A549 (cell line): ENCODE data around the gene ATG5. TPM values are rescaled to one million over a fixed set of nuclear protein-coding genes. Genes with fewer than 3 reads are reported as not detected.

Experiments used
- ATAC-seq, 2 experiments: fragments of 200-7000 bp in 1 of 2; fragments of >200 bp in 1 of 2; cut with Nextera tagmentation in 1 of 2; cut with Tn5 transposase in 1 of 2; 3 replicates each; pipeline versions ENCODE4 v1.8.0 to v1.9.1; 2018 to 2020; ENCODE audit warnings: mild to moderate bottlenecking in 1 of 2, moderate library complexity in 1 of 2
- CTCF ChIA-PET: fragments of 300-600 bp; sonication (Branson Sonifier 250); formaldehyde crosslinking; extraction: SDS; loops from one replicate; lab custom pipeline; 2021; ENCODE audit warnings: antibody characterized with exemption, inconsistent platforms; lab: Yijun Ruan, JAX
- POLR2A ChIA-PET: fragments of 350-600 bp; formaldehyde crosslinking; extraction: SDS; loops from one replicate; lab custom pipeline; 2021; ENCODE audit warnings: antibody characterized with exemption, inconsistent platforms; lab: Yijun Ruan, JAX
- DNase-seq, 2 experiments: peaks; one replicate each; pipeline versions ENCODE4 v3.0.0 to v3.0.0-alpha.2; 2011 to 2016; ENCODE audit warnings: low read depth in 1 of 2, low spot score in 1 of 2
- FAIRE-seq: peaks from 2 replicates; lab custom pipeline; 2011; peaks lifted over from hg19 to GRCh38; lab: Jason Lieb, UNC
- H3K27ac ChIP-seq, 2 experiments: fragments of >200 bp; sonication (Bioruptor Twin); formaldehyde crosslinking; 3 replicates each; pipeline ENCODE4 v1.5.1; 2016 to 2017
- H3K4me1 ChIP-seq: fragments of >200 bp; sonication (Bioruptor Twin); formaldehyde crosslinking; 3 replicates; pipeline ENCODE4 v1.6.1; 2016
- H3K4me2 ChIP-seq: fragments of >200 bp; sonication (Bioruptor Twin); formaldehyde crosslinking; 3 replicates; pipeline ENCODE4 v1.6.1; 2016
- H3K4me3 ChIP-seq: fragments of >200 bp; sonication (Bioruptor Twin); formaldehyde crosslinking; 3 replicates; pipeline ENCODE4 v1.5.1; 2016
- H3K9me3 ChIP-seq: fragments of >200 bp; sonication (Bioruptor Twin); formaldehyde crosslinking; 3 replicates; pipeline ENCODE4 v1.6.1; 2016
- CHD4 ChIP-seq: fragments of 200-600 bp; sonication (generic); IDR thresholded peaks from 2 replicates; pipeline ENCODE4 v1.6.1; 2016; ENCODE audit warnings: antibody characterized with exemption, mild to moderate bottlenecking, borderline replicate concordance
- EHF ChIP-seq: fragments of 250-450 bp; sonication (Bioruptor Pico); IDR thresholded peaks from 2 replicates; pipeline ENCODE4 v1.5.0; 2020; ENCODE audit warnings: mild to moderate bottlenecking
- EHMT2 ChIP-seq: fragments of 200-600 bp; sonication (generic); IDR thresholded peaks from 2 replicates; pipeline ENCODE4 v1.6.1; 2016; ENCODE audit warnings: antibody characterized with exemption, low read depth, mild to moderate bottlenecking, moderate library complexity
- HOXA7 ChIP-seq: fragments of 250-450 bp; sonication (Bioruptor Pico); IDR thresholded peaks from 2 replicates; pipeline ENCODE4 v1.5.0; 2020; ENCODE audit warnings: mild to moderate bottlenecking, moderate library complexity
- HOXB13 ChIP-seq: fragments of 250-450 bp; sonication (Bioruptor Pico); IDR thresholded peaks from 2 replicates; pipeline ENCODE4 v1.5.0; 2020; ENCODE audit warnings: low read depth, mild to moderate bottlenecking, moderate library complexity
- JUN ChIP-seq, 2 experiments: fragments of >200 bp; sonication (Bioruptor Twin); formaldehyde crosslinking; IDR thresholded peaks; 2 replicates in 1 of 2; 3 replicates in 1 of 2; pipeline ENCODE4 v1.6.1; 2016 to 2017
- KDM5A ChIP-seq: fragments of 200-600 bp; sonication (generic); IDR thresholded peaks from 2 replicates; pipeline ENCODE4 v1.6.1; 2016; ENCODE audit warnings: antibody characterized with exemption, mild to moderate bottlenecking
- NPAS2 ChIP-seq: fragments of 250-450 bp; sonication (Bioruptor Pico); IDR thresholded peaks from 2 replicates; pipeline ENCODE4 v1.8.0; 2022; ENCODE audit warnings: mild to moderate bottlenecking, moderate library complexity, borderline replicate concordance
- POLR2A ChIP-seq: IDR thresholded peaks from 2 replicates; pipeline ENCODE4 v1.6.1; 2012; ENCODE audit warnings: mild to moderate bottlenecking, low read length
- RAD21 ChIP-seq, 2 experiments: fragments of >200 bp in 1 of 2; sonication (Bioruptor Twin) in 1 of 2; formaldehyde crosslinking in 1 of 2; IDR thresholded peaks in 1 of 2; conservative IDR thresholded peaks in 1 of 2; 2 replicates in 1 of 2; 3 replicates in 1 of 2; pipeline ENCODE4 v1.6.1; 2012 to 2018; ENCODE audit warnings: inconsistent platforms in 1 of 2
- RFX5 ChIP-seq: fragments of 450-650 bp; IDR thresholded peaks from 2 replicates; pipeline ENCODE4 v1.7.1; 2014; ENCODE audit warnings: antibody characterized with exemption, mild to moderate bottlenecking, moderate library complexity
- SMC3 ChIP-seq: fragments of >200 bp; sonication (Bioruptor Twin); formaldehyde crosslinking; IDR thresholded peaks from 3 replicates; pipeline ENCODE4 v1.6.1; 2018; ENCODE audit warnings: inconsistent platforms
- ZNF302 ChIP-seq: fragments of 250-450 bp; sonication (Bioruptor Pico); IDR thresholded peaks from 2 replicates; pipeline ENCODE4 v1.9.0; 2021; ENCODE audit warnings: inconsistent platforms, mild to moderate bottlenecking, moderate library complexity
- ZSCAN20 ChIP-seq: fragments of 250-450 bp; sonication (Bioruptor Pico); IDR thresholded peaks from 2 replicates; pipeline ENCODE4 v1.8.0; 2022; ENCODE audit warnings: mild to moderate bottlenecking, moderate library complexity
- WGBS: methylation state at CpG from one replicate; pipeline ENCODE4 v1.1.6; 2017; ENCODE audit errors: missing lambda C conversion rate; 5-methylcytosine and 5-hydroxymethylcytosine counted together
- polyA plus RNA-seq, 4 experiments: library from polyadenylated mRNA; depleted of rRNA in 3 of 4; stranded (reverse); fragments of >200 nt; fragmentation: RNase III in 1 of 4; extraction: RNeasy Plus Mini Kit Qiagen cat#74134 plus additional on column Dnase treatment in 1 of 4; gene quantifications; 2 replicates in 3 of 4; 3 replicates in 1 of 4; pipeline ENCODE4 v1.2.3, GENCODE V29; 2011 to 2017
- TF ChIP-seq, protein P1 (sequence below): fragments of 200-600 bp; sonication (generic); IDR thresholded peaks from 2 replicates; pipeline ENCODE4 v1.6.1; 2016; ENCODE audit warnings: antibody characterized with exemption, mild to moderate bottlenecking, moderate library complexity
- TF ChIP-seq, protein P2 (sequence below): IDR thresholded peaks from 2 replicates; pipeline ENCODE4 v1.6.1; 2012; ENCODE audit warnings: low read depth, borderline replicate concordance
- TF ChIP-seq, protein P3 (sequence below): fragments of >200 bp; sonication (Bioruptor Twin); formaldehyde crosslinking; IDR thresholded peaks from 3 replicates; pipeline ENCODE4 v1.5.1; 2016

The ATG5 gene
- polyA plus RNA-seq, 2 of the 4 experiments (the other 2 are of a cell fraction): 26.6 to 53.5 TPM

DNA sequence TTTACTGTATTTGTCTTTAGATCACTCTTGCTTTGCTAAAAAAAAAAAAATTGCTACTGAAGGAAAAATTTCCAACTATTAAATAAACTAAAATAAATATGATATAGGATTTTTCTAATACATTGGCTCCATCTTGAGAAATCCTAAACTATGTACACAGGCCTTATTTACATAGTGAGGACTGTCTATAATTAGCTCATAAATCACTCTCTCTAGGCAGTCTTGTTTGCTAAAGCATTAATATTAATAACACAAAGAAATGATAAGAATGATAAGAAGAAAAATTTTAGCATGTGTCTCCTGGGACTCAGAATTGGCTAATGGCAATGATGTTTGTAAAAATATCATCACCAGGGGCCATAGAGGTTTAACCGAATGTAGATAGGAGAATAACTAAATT is 21.7 kb upstream of the ATG5 start:
- H3K4me3 ChIP-seq: no peak overlapping the region
- no peak for ATAC-seq
- ChIA-PET POLR2A (no interaction called here), CTCF (interaction anchor here (0.5 to 2.7 kb wide), 6 partner anchors 8 to 645 kb away, joined by 3 to 9 read pairs (median 4); no protein-coding TSS in a partner anchor)
- FAIRE-seq: no peak
- no peak for DNase-seq
- no peak overlapping the region for H3K4me2 ChIP-seq
- 66% methylated on average over 1 of the region's 1 CpG for WGBS
- no peak overlapping the region for H3K27ac ChIP-seq
- H3K9me3 ChIP-seq: no peaks in the 10 kb centered on the region
- H3K4me1 ChIP-seq: no peaks in the 10 kb centered on the region
- no peak for TF ChIP-seq JUN (IDR thresholded peaks at IDR 0.05)
- no peak for TF ChIP-seq SMC3
- TF ChIP-seq HOXB13: no peak
- TF ChIP-seq ZNF302: no peak
- TF ChIP-seq, protein P1, sequence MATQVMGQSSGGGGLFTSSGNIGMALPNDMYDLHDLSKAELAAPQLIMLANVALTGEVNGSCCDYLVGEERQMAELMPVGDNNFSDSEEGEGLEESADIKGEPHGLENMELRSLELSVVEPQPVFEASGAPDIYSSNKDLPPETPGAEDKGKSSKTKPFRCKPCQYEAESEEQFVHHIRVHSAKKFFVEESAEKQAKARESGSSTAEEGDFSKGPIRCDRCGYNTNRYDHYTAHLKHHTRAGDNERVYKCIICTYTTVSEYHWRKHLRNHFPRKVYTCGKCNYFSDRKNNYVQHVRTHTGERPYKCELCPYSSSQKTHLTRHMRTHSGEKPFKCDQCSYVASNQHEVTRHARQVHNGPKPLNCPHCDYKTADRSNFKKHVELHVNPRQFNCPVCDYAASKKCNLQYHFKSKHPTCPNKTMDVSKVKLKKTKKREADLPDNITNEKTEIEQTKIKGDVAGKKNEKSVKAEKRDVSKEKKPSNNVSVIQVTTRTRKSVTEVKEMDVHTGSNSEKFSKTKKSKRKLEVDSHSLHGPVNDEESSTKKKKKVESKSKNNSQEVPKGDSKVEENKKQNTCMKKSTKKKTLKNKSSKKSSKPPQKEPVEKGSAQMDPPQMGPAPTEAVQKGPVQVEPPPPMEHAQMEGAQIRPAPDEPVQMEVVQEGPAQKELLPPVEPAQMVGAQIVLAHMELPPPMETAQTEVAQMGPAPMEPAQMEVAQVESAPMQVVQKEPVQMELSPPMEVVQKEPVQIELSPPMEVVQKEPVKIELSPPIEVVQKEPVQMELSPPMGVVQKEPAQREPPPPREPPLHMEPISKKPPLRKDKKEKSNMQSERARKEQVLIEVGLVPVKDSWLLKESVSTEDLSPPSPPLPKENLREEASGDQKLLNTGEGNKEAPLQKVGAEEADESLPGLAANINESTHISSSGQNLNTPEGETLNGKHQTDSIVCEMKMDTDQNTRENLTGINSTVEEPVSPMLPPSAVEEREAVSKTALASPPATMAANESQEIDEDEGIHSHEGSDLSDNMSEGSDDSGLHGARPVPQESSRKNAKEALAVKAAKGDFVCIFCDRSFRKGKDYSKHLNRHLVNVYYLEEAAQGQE: no peak
- TF ChIP-seq, all 56 proteins: peak for 0

DNA sequence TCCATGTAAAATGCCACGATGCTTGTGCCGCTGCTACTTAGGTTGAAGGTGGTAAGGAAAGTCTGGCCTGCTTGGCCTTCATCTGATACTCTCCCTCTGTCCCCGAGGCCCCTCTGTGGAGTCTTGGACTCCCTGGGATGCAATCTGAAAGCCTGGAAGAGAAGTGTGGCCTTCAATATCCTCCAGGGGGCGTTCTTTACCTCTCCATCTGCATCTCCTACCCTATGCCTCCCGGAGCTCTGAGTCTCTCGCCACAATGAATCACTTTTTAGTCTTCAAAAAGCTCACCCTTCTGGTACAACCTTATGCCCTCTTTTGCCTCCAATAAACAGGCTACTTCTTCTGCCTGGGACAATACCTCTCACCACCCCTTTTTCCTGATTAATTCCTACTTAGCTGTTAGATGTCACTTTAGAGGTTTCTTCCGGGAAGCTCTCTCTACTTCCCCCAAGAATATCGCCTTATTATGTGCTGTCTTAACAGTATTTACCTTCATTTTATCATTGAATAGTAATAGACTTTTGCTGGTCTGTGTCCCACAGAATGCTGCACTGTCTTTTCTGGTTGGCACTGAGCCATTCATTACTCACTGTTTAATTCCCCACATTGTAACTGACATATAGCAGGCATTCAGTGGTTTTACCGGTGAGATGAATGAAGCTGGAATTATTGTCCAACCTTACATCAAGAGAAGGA is 13.9 kb upstream of the ATG5 start:
- H3K4me3 ChIP-seq: peak overlapping the region; percentile 28; the same call in 2 of the 3 replicates
- DNase-seq (peak; percentile 56 to 86), ATAC-seq (peak; percentile 99), FAIRE-seq (no peak)
- TF ChIP-seq, protein P2, sequence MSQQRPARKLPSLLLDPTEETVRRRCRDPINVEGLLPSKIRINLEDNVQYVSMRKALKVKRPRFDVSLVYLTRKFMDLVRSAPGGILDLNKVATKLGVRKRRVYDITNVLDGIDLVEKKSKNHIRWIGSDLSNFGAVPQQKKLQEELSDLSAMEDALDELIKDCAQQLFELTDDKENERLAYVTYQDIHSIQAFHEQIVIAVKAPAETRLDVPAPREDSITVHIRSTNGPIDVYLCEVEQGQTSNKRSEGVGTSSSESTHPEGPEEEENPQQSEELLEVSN: no peak
- TF ChIP-seq HOXA7 (no peak), KDM5A (no peak), CHD4 (no peak), RAD21 (conservative IDR thresholded peaks at IDR 0.05 in 1 of 2, IDR thresholded peaks at IDR 0.05 in 1 of 2) (peak; percentile 64), EHF (CRISPR knock-in tag) (no peak), EHMT2 (no peak), NPAS2 (CRISPR knock-in tag) (no peak), RFX5 (no peak), SMC3 (peak; percentile 59), ZSCAN20 (CRISPR knock-in tag) (no peak), POLR2A (no peak)
- TF ChIP-seq, protein P3, sequence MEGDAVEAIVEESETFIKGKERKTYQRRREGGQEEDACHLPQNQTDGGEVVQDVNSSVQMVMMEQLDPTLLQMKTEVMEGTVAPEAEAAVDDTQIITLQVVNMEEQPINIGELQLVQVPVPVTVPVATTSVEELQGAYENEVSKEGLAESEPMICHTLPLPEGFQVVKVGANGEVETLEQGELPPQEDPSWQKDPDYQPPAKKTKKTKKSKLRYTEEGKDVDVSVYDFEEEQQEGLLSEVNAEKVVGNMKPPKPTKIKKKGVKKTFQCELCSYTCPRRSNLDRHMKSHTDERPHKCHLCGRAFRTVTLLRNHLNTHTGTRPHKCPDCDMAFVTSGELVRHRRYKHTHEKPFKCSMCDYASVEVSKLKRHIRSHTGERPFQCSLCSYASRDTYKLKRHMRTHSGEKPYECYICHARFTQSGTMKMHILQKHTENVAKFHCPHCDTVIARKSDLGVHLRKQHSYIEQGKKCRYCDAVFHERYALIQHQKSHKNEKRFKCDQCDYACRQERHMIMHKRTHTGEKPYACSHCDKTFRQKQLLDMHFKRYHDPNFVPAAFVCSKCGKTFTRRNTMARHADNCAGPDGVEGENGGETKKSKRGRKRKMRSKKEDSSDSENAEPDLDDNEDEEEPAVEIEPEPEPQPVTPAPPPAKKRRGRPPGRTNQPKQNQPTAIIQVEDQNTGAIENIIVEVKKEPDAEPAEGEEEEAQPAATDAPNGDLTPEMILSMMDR: peak; percentile 71
- H3K9me3 ChIP-seq: no peaks in the 10 kb centered on the region
- peak overlapping the region; percentile 71 for H3K4me2 ChIP-seq
- H3K27ac ChIP-seq: peak overlapping the region in 1 of 2 experiments; percentile 30; a peak in 2 of 6 replicates
- 10% methylated on average over 9 of the region's 9 CpGs for WGBS
- no peaks in the 10 kb centered on the region for H3K4me1 ChIP-seq
- POLR2A ChIA-PET: interaction anchor here (1.0 to 1.3 kb wide), 2 partner anchors 14 to 98 kb away, joined by 3 to 8 read pairs; partner anchors contain the start of gene ATG5
- CTCF ChIA-PET: interaction anchor here (0.6 to 3.3 kb wide), 36 partner anchors 8 to 1510 kb away, joined by 3 to 30 read pairs (median 3); partner anchors contain the start of genes ATG5 and CRYBG1
